HL-60/S4 treated with phorbol 12-myristate 13-acetate at 8.2 ng/mL for 4 days and 3 days (cell line): ENCODE results near the gene GANC.

Experiments
- in situ Hi-C: fragments of 300-500 bp; cut with MboI; formaldehyde crosslinking; loops from 2 replicates; pipeline ENCODE4 v1.15.0; 2022; ENCODE audit warnings: low sequenced_read_pairs

The GANC gene

DNA sequence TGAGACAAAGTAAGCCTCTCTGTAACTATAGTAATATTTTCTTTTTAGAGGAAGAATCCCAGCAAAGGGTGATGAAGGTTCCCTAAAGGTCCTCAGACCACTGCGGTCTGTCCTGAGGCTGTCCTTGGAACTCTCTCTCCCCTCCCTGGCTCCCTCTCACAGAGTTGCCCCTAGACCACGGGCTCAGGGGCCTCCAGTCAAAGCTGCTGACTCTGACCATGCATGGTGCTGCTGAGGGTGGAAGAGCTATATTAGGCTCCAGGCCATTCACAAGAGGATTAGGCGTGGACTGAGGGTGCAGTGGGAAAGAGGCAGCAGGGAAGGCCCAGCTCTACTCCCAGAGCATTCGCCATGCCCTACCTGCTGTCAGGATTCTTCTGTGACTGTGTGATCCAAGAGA, 100.9 kb downstream of the GANC start:
- in situ Hi-C loops, result no loop called here

- in situ Hi-C loops, result no loop called here
These were observed 101.8 kb downstream of the GANC start for GRCh38 chr15:42374810-42375209.

GRCh38 chr15:42375252-42375651, 102.3 kb downstream of the GANC start:
- in situ Hi-C loops, result no loop called here

DNA sequence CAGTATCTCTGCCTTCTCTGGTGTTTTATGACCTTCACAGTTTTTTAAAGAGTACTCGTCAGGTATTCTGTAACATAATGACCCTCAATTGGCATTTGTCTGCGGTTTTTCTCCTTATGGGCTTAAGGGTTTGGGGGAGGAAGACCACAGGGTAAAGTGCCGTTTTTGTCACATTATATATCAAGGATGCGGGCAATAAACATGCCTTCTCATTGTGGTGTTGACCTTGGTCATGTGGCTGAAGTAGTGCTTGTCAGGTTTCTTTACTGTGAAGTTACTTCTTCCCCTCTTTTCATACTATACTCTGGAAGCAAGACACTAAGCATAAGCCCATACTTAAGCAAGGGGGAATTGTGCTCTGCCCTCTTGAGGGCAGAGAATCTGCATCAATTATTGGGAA, 102.9 kb downstream of the GANC start:
- in situ Hi-C loops, result no loop called here

GRCh38 chr15:42378011-42378410, 105.0 kb downstream of the GANC start:
- in situ Hi-C loops, result no loop called here

DNA sequence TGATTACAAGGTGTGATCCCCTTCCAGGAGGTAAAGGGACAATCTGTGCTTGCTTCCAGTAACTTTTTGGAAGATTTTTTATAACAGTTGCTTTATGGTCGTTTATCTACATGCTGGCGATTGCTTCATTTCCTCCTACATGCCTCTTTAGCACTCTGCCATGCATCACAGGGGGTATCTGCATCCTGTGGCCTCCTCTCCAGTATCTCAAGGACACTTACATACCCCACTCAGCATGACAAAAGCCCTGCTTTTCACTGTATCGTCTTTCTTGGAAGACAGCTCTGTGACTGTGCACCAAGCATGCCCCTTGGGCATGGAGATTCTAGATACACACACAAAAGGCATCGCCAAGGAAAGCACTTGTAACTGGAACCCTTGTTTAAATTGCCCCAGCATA, 111.6 kb downstream of the GANC start:
- in situ Hi-C loops, result no loop called here

- in situ Hi-C loops, result no loop called here
These were observed 112.4 kb downstream of the GANC start for GRCh38 chr15:42385206-42385979.

DNA sequence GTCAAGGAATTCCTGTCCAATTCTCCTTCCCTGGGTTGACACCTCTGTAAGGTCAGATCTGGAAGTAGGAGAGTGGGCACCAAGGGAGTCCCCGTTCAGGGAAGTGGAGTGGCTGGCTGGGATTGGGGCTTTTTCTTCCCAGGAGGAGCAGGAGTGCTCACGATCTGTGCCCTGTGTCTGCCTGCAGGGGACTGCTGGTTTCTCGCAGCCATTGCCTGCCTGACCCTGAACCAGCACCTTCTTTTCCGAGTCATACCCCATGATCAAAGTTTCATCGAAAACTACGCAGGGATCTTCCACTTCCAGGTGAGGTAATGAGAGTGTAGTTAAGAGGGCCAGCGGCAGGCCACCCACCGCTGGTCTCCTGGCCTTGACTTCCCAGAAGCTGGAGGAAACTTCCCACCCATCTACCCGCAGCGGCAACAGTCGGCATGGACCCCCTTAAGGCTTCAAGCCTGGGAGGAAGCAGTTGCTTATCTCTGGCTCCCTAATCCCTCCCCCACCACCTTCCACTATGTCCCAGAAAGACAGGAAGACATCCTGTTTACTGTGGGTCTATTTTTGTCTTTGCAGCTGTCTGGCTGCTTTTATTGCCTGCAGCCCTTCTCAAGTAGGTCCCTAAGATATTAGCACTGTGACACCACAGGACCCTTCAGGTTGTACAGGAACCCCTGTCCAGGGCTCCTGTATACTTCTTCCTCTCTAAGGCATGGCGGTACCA, 113.1 kb downstream of the GANC start:
- in situ Hi-C loops, result no loop called here

DNA sequence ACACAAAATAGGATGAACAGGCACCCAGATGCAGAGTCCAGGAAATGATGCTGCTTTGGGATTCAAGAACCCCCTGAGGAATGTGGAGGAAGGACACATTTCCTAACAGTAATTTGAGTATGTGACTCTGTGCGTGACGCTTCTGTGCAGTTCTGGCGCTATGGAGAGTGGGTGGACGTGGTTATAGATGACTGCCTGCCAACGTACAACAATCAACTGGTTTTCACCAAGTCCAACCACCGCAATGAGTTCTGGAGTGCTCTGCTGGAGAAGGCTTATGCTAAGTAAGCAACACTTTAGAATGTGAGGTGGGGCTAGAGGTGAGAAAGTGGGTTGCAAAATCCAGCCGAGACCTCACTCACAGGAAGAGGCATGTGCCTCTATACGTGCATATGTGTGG, 114.6 kb downstream of the GANC start:
- in situ Hi-C loops, result no loop called here

DNA sequence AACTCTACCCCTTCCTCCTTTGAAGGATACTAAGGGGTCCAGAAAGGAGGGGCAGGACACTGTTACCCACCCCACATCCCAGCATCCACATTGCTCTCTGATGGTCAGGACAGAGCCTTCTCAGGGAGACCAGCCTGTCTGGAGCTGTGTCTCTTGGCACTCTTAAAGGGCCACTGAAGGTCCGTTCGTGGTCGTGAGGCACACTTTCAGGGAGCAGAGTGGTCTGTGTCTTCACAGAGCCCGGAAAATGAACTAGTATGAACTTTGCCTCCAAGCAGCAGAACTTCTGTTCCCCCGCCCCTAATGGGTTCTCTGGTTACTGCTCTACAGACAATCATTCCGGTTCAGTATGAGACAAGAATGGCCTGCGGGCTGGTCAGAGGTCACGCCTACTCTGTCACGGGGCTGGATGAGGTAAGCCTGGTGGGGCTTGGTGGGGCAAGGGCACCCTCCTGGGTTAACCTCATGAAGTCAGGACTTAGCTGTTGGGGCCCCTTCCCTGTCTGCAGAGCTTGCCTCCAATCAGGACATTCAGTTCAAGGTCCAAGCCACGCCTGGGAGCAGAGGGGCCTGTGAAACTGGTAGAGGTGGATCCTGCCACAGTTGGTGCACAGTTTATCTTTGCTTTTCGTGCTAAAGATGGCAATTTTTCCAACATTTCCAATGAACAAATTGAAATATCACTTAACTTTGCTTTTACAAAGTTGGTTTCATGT, 119.5 kb downstream of the GANC start:
- in situ Hi-C loops, result no loop called here

GRCh38 chr15:42394106-42394505, 121.1 kb downstream of the GANC start:
- in situ Hi-C loops, result no loop called here

GRCh38 chr15:42395838-42396237, 122.8 kb downstream of the GANC start:
- in situ Hi-C loops, result no loop called here

GRCh38 chr15:42401544-42402454, 128.8 kb downstream of the GANC start:
- in situ Hi-C loops, result no loop called here

- in situ Hi-C loops, result no loop called here
These were observed 129.6 kb downstream of the GANC start for GRCh38 chr15:42402455-42403205.

DNA sequence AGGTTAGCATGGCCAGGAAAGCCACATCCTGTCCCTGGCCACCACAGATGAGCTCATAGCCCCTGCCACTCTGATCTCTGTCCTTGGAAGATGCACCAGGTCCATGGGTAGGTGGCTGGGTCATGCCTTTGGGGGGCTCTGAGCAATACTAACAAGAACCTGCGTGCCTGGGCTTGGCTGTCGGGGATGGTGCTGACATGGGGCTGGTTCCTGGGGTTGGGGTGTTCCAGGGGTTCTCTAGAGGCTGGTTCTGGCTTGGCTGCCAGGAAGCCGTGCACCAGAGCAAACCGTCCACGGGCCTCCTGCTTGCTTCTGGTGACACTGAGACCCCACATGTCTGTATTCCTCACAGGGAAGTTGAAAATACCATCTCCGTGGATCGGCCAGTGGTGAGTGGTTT, 130.4 kb downstream of the GANC start:
- in situ Hi-C loops, result no loop called here

DNA sequence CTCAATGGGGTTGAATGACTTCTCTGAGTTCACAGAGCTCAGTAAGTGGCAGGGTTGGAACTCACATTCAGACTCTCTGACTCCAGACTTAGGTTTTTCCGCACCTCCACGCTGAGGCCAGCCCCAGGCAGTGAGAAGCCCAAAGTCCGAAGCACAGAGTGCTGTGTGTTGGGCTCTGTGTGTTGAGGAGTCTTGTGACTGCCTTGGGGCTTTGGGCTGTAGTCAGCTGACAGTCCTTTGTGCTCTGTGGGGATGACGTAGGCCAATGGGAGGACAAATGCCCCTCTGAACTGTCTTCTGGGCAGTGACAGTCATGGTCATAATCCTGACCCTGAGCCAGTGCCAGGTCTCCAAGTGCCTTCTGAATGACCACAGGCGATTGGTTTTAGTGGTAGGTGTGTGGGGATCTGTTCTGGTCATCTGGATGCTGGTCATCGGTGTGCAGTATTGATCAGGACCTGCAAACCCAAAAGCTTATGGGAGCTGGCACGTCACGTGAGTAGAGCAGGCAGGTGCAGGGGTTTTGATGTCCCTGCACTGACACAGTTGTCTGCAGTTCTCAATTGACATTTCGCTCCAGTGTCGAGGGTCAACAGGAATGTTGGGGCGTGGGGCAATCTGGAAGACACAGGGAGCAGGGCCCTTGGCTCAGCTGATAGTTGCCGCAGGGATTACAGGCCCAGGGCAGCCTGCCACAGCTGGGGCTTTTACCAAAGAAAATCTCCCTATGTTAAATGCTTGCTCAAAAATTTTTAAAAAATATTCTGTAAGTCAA, 131.6 kb downstream of the GANC start:
- in situ Hi-C loops, result no loop called here

GRCh38 chr15:42405863-42406482, 133.0 kb downstream of the GANC start:
- in situ Hi-C loops, result no loop called here
